WTC11 (cell line): ENCODE measurements around the gene SCN4B. TPM values are rescaled to one million over a fixed set of nuclear protein-coding genes. Genes with fewer than 3 reads are reported as not detected.

Experiments used
- ATAC-seq: fragments of 200-7000 bp; cut with Tn5 transposase; 2 replicates; pipeline ENCODE4 v1.10.0; 2021; ENCODE audit warnings: mild to moderate bottlenecking, moderate library complexity
- CTCF ChIA-PET: fragments of 300-600 bp; sonication (Branson Sonifier 250); formaldehyde crosslinking; loops from one replicate; lab custom pipeline; 2021; ENCODE audit warnings: antibody characterized with exemption; lab: Charles Lee
- POLR2A ChIA-PET: fragments of 350-600 bp; sonication (Branson Sonifier 250); formaldehyde crosslinking; loops from one replicate; lab custom pipeline; 2021; ENCODE audit warnings: antibody characterized with exemption; lab: Charles Lee
- DNase-seq: peaks from one replicate; pipeline ENCODE4 v3.0.0; 2021; ENCODE audit warnings: low spot score
- H3K27ac Mint-ChIP-seq: 2 replicates; pipeline ENCODE4 v1.8.0; 2021; ENCODE audit warnings: mixed read lengths
- H3K27me3 Mint-ChIP-seq: 2 replicates; pipeline ENCODE4 v1.8.0; 2021; ENCODE audit warnings: low read depth, mild to moderate bottlenecking, moderate library complexity, mixed read lengths
- H3K36me3 Mint-ChIP-seq: 2 replicates; pipeline ENCODE4 v1.8.0; 2021; ENCODE audit warnings: mixed read lengths
- H3K4me1 Mint-ChIP-seq: 2 replicates; pipeline ENCODE4 v1.8.0; 2022; ENCODE audit warnings: mixed read lengths
- H3K4me3 Mint-ChIP-seq: 2 replicates; pipeline ENCODE4 v1.8.0; 2021; ENCODE audit warnings: mild to moderate bottlenecking, moderate library complexity, mixed read lengths
- H3K9me3 Mint-ChIP-seq: 2 replicates; pipeline ENCODE4 v1.8.0; 2021; ENCODE audit warnings: mixed read lengths
- GTF2I ChIP-seq: fragments of 250-450 bp; sonication (Bioruptor Pico); conservative IDR thresholded peaks from 2 replicates; pipeline ENCODE4 v1.4.0; 2021; ENCODE audit warnings: mild to moderate bottlenecking
- IRF2 ChIP-seq: sonication (generic); formaldehyde crosslinking; IDR thresholded peaks from 2 replicates; pipeline ENCODE4 v1.8.0; 2022; ENCODE audit warnings: low read depth, missing genetic modification reagents, borderline replicate concordance
- MYBL2 ChIP-seq: sonication (generic); formaldehyde crosslinking; IDR thresholded peaks from 2 replicates; pipeline ENCODE4 v1.8.1; 2023; ENCODE audit warnings: mild to moderate bottlenecking, moderate library complexity, missing genetic modification reagents
- NFATC4 ChIP-seq: fragments of 250-450 bp; sonication (Bioruptor Pico); IDR thresholded peaks from 2 replicates; pipeline ENCODE4 v1.9.0; 2021; ENCODE audit warnings: mild to moderate bottlenecking
- TCF7 ChIP-seq: sonication (generic); formaldehyde crosslinking; IDR thresholded peaks from 2 replicates; pipeline ENCODE4 v1.8.0; 2022; ENCODE audit warnings: mild to moderate bottlenecking, low read depth, missing genetic modification reagents, moderate library complexity
- ZBTB21 ChIP-seq: sonication (generic); formaldehyde crosslinking; IDR thresholded peaks from 2 replicates; pipeline ENCODE4 v1.8.1; 2023; ENCODE audit warnings: mild to moderate bottlenecking, missing genetic modification reagents, borderline replicate concordance
- ZNF121 ChIP-seq: sonication (generic); formaldehyde crosslinking; IDR thresholded peaks from 2 replicates; pipeline ENCODE4 v1.8.0; 2023; ENCODE audit warnings: missing genetic modification reagents
- ZNF138 ChIP-seq: sonication (generic); formaldehyde crosslinking; conservative IDR thresholded peaks from 2 replicates; pipeline ENCODE4 v1.8.1; 2022; ENCODE audit warnings: mild to moderate bottlenecking, moderate library complexity, missing genetic modification reagents
- ZNF219 ChIP-seq: sonication (generic); formaldehyde crosslinking; IDR thresholded peaks from 2 replicates; pipeline ENCODE4 v1.8.0; 2023; ENCODE audit warnings: missing genetic modification reagents, mild to moderate bottlenecking, borderline replicate concordance
- ZNF396 ChIP-seq: fragments of 250-450 bp; sonication (Bioruptor Pico); IDR thresholded peaks from 2 replicates; pipeline ENCODE4 v1.8.0; 2021; ENCODE audit warnings: mild to moderate bottlenecking, moderate library complexity, borderline replicate concordance
- total RNA-seq: library from RNA; stranded (reverse); gene quantifications from 3 replicates; pipeline ENCODE4 v1.2.3, GENCODE V29; 2021
- TF ChIP-seq, protein P1 (sequence below): sonication (generic); formaldehyde crosslinking; IDR thresholded peaks from 2 replicates; pipeline ENCODE4 v1.8.0; 2022; ENCODE audit warnings: mild to moderate bottlenecking, missing genetic modification reagents
- TF ChIP-seq, protein P2 (sequence below): sonication (generic); formaldehyde crosslinking; IDR thresholded peaks from 2 replicates; pipeline ENCODE4 v1.8.1; 2023; ENCODE audit warnings: mild to moderate bottlenecking, missing genetic modification reagents
- TF ChIP-seq, protein P3 (sequence below): fragments of 250-450 bp; sonication (Bioruptor Pico); IDR thresholded peaks from 2 replicates; pipeline ENCODE4 v1.9.0; 2021; ENCODE audit warnings: mild to moderate bottlenecking
- TF ChIP-seq, protein P4 (sequence below): sonication (generic); formaldehyde crosslinking; conservative IDR thresholded peaks from 2 replicates; pipeline ENCODE4 v1.8.1; 2022; ENCODE audit warnings: mild to moderate bottlenecking, missing genetic modification reagents
- TF ChIP-seq, protein P5 (sequence below): fragments of 250-450 bp; sonication (Bioruptor Pico); IDR thresholded peaks from 2 replicates; pipeline ENCODE4 v1.9.0; 2021; ENCODE audit warnings: moderate library complexity, mild to moderate bottlenecking, inconsistent platforms, borderline replicate concordance
- TF ChIP-seq, protein P6 (sequence below): sonication (generic); formaldehyde crosslinking; IDR thresholded peaks from 2 replicates; pipeline ENCODE4 v1.8.0; 2023; ENCODE audit warnings: missing genetic modification reagents, mild to moderate bottlenecking, borderline replicate concordance

The SCN4B gene
- total RNA-seq, 1 experiment from 2014 or later: 4.4 TPM

DNA sequence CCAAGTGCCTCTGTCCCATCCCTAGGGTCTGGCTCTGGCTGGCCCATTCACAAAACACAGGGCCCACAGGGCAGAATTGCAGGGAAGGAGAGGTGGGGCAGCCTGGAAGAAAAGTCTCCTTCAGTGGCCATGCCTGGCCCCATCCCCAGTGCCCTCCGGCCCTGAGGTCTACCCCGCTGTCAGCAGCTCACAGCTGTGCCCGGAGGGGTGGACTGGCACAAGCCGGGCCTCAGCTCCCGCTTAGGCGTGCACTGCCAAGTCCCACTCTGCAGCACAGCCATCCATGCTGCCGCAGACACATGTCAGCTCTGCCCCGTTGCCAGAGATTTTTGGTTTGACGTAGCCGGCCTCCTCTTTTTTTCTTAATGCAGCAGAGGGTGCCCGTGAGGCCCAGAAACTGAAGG, 27.7 kb upstream of the SCN4B start:
- ChIA-PET POLR2A (interaction anchor here (0.7 kb wide), 1 partner anchor 9 kb away, joined by 3 read pairs; no protein-coding TSS in a partner anchor), CTCF (interaction anchor here (0.6 to 3.6 kb wide), 11 partner anchors 9 to 127 kb away, joined by 3 to 77 read pairs (median 4); partner anchors contain the start of gene MPZL2)
- peak overlapping the region; percentile 50 for H3K4me3 Mint-ChIP-seq
- peaks cover 15% of the 10 kb centered on the region for H3K27me3 Mint-ChIP-seq
- TF ChIP-seq TCF7 (no peak), ZNF121 (CRISPR knock-in tag) (peak; percentile 98)
- TF ChIP-seq, protein P1, sequence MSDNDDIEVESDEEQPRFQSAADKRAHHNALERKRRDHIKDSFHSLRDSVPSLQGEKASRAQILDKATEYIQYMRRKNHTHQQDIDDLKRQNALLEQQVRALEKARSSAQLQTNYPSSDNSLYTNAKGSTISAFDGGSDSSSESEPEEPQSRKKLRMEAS (CRISPR knock-in tag): peak; percentile 67
- no peaks in the 10 kb centered on the region; the same call in 1 of the 2 replicates for H3K9me3 Mint-ChIP-seq
- peak; percentile 64 for DNase-seq
- ATAC-seq: peak; percentile 85
- no peaks in the 10 kb centered on the region for H3K36me3 Mint-ChIP-seq
- H3K27ac Mint-ChIP-seq: no peak overlapping the region
- peaks cover 33% of the 10 kb centered on the region for H3K4me1 Mint-ChIP-seq

DNA sequence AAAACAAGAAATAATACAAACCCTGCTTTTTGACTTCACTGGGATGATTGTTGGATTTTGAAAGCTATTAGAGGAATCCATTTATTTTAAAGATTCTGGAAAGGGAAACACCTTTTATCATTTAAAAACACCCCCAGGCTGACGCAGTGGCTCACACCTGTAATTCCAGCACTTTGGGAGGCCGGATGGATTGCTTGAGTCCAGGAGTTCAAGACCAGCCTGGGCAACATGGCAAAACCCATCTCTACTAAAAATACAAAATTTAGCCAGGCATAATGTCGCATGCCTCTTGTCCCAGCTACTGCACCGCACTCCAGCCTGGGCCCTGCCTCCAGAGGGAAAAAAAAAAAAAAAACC, 24.1 kb upstream of the SCN4B start:
- POLR2A ChIA-PET: no interaction called here
- peaks cover 45% of the 10 kb centered on the region for H3K4me1 Mint-ChIP-seq
- CTCF ChIA-PET: no interaction called here

More for the DNA sequence above, 24.1 kb upstream of the SCN4B start:
- no peak for DNase-seq
- H3K36me3 Mint-ChIP-seq: no peaks in the 10 kb centered on the region
- no peaks in the 10 kb centered on the region for H3K9me3 Mint-ChIP-seq
- TF ChIP-seq, protein P2, sequence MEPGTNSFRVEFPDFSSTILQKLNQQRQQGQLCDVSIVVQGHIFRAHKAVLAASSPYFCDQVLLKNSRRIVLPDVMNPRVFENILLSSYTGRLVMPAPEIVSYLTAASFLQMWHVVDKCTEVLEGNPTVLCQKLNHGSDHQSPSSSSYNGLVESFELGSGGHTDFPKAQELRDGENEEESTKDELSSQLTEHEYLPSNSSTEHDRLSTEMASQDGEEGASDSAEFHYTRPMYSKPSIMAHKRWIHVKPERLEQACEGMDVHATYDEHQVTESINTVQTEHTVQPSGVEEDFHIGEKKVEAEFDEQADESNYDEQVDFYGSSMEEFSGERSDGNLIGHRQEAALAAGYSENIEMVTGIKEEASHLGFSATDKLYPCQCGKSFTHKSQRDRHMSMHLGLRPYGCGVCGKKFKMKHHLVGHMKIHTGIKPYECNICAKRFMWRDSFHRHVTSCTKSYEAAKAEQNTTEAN (CRISPR knock-in tag): no peak
- no peak for TF ChIP-seq IRF2 (CRISPR knock-in tag)
- TF ChIP-seq MYBL2 (CRISPR knock-in tag): no peak
- TF ChIP-seq, protein P3, sequence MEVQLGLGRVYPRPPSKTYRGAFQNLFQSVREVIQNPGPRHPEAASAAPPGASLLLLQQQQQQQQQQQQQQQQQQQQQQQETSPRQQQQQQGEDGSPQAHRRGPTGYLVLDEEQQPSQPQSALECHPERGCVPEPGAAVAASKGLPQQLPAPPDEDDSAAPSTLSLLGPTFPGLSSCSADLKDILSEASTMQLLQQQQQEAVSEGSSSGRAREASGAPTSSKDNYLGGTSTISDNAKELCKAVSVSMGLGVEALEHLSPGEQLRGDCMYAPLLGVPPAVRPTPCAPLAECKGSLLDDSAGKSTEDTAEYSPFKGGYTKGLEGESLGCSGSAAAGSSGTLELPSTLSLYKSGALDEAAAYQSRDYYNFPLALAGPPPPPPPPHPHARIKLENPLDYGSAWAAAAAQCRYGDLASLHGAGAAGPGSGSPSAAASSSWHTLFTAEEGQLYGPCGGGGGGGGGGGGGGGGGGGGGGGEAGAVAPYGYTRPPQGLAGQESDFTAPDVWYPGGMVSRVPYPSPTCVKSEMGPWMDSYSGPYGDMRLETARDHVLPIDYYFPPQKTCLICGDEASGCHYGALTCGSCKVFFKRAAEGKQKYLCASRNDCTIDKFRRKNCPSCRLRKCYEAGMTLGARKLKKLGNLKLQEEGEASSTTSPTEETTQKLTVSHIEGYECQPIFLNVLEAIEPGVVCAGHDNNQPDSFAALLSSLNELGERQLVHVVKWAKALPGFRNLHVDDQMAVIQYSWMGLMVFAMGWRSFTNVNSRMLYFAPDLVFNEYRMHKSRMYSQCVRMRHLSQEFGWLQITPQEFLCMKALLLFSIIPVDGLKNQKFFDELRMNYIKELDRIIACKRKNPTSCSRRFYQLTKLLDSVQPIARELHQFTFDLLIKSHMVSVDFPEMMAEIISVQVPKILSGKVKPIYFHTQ (CRISPR knock-in tag): no peak
- TF ChIP-seq ZBTB21 (CRISPR knock-in tag): no peak
- TF ChIP-seq, protein P1 (CRISPR knock-in tag): no peak
- TF ChIP-seq ZNF138 (CRISPR knock-in tag): no peak
- TF ChIP-seq ZNF219 (CRISPR knock-in tag): no peak
- no peak for TF ChIP-seq NFATC4 (CRISPR knock-in tag)
- TF ChIP-seq, protein P4, sequence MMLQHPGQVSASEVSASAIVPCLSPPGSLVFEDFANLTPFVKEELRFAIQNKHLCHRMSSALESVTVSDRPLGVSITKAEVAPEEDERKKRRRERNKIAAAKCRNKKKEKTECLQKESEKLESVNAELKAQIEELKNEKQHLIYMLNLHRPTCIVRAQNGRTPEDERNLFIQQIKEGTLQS: no peak
- TF ChIP-seq, protein P5, sequence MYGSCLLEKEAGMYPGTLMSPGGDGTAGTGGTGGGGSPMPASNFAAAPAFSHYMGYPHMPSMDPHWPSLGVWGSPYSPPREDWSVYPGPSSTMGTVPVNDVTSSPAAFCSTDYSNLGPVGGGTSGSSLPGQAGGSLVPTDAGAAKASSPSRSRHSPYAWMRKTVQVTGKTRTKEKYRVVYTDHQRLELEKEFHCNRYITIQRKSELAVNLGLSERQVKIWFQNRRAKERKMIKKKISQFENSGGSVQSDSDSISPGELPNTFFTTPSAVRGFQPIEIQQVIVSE (CRISPR knock-in tag): no peak
- TF ChIP-seq, protein P6, sequence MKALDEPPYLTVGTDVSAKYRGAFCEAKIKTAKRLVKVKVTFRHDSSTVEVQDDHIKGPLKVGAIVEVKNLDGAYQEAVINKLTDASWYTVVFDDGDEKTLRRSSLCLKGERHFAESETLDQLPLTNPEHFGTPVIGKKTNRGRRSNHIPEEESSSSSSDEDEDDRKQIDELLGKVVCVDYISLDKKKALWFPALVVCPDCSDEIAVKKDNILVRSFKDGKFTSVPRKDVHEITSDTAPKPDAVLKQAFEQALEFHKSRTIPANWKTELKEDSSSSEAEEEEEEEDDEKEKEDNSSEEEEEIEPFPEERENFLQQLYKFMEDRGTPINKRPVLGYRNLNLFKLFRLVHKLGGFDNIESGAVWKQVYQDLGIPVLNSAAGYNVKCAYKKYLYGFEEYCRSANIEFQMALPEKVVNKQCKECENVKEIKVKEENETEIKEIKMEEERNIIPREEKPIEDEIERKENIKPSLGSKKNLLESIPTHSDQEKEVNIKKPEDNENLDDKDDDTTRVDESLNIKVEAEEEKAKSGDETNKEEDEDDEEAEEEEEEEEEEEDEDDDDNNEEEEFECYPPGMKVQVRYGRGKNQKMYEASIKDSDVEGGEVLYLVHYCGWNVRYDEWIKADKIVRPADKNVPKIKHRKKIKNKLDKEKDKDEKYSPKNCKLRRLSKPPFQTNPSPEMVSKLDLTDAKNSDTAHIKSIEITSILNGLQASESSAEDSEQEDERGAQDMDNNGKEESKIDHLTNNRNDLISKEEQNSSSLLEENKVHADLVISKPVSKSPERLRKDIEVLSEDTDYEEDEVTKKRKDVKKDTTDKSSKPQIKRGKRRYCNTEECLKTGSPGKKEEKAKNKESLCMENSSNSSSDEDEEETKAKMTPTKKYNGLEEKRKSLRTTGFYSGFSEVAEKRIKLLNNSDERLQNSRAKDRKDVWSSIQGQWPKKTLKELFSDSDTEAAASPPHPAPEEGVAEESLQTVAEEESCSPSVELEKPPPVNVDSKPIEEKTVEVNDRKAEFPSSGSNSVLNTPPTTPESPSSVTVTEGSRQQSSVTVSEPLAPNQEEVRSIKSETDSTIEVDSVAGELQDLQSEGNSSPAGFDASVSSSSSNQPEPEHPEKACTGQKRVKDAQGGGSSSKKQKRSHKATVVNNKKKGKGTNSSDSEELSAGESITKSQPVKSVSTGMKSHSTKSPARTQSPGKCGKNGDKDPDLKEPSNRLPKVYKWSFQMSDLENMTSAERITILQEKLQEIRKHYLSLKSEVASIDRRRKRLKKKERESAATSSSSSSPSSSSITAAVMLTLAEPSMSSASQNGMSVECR (CRISPR knock-in tag): no peak
- TF ChIP-seq GTF2I (CRISPR knock-in tag): no peak
- TF ChIP-seq ZNF396: no peak
- TF ChIP-seq, all 79 proteins: peak for 0
- ATAC-seq: no peak
- Mint-ChIP-seq H3K27me3 (peaks cover 47% of the 10 kb centered on the region), H3K27ac (no peak overlapping the region), H3K4me3 (peak overlapping the region; percentile 81)
